Stomach (tissue), 9 donors: ENCODE measurements around the gene NAALADL2. TPM values are rescaled to one million over a fixed set of nuclear protein-coding genes. Genes with fewer than 3 reads are reported as not detected.

ENCODE experiments used
- DNase-seq, 2 donors: peaks; one replicate each; pipeline versions ENCODE4 v3.0.0 to v3.0.0-alpha.2; 2013 to 2019
- H3K27ac ChIP-seq, 5 donors: fragments of 200-600 bp in 4 of 5; sonication (generic) in 4 of 5; one replicate each; pipeline ENCODE4 v1.5.1; 2013 to 2019; ENCODE audit warnings: mild to moderate bottlenecking in 1 of 5, moderate library complexity in 1 of 5
- H3K27me3 ChIP-seq, 3 donors: fragments of 200-600 bp; sonication (generic); one replicate each; pipeline ENCODE4 v1.5.1; 2017 to 2019; ENCODE audit warnings: mixed run types in 1 of 3
- H3K36me3 ChIP-seq, 4 donors: fragments of 200-600 bp; sonication (generic); 1 replicate in 3 of 4; 2 replicates in 1 of 4; pipeline ENCODE4 v1.5.1; 2016 to 2019
- H3K4me1 ChIP-seq, 4 donors: fragments of 200-600 bp; sonication (generic); one replicate each; pipeline ENCODE4 v1.5.1; 2016 to 2019
- H3K4me3 ChIP-seq, 4 donors: fragments of 200-600 bp; sonication (generic) in 3 of 4; one replicate each; pipeline ENCODE4 v1.5.1; 2016 to 2019; ENCODE audit warnings: mild to moderate bottlenecking in 1 of 4
- H3K9me3 ChIP-seq, 4 donors: fragments of 200-600 bp; sonication (generic); one replicate each; pipeline ENCODE4 v1.5.1; 2016 to 2019
- EP300 ChIP-seq: sonication (generic); formaldehyde crosslinking; IDR thresholded peaks from one replicate; pipeline ENCODE4 v1.6.1; 2017; ENCODE audit warnings: antibody characterized with exemption
- POLR2A ChIP-seq, 4 donors: fragments of 450-650 bp; IDR thresholded peaks; one replicate each; pipeline ENCODE4 v1.6.1; 2016; ENCODE audit warnings: antibody characterized with exemption in 4 of 4, control low read depth in 2 of 4, mild to moderate bottlenecking in 1 of 4, moderate library complexity in 1 of 4
- POLR2AphosphoS5 ChIP-seq, 3 donors: sonication (generic); formaldehyde crosslinking; IDR thresholded peaks; one replicate each; pipeline ENCODE4 v1.6.1; 2016; ENCODE audit warnings: antibody characterized with exemption in 3 of 3
- WGBS, 5 donors: extraction: QIAGEN DNeasy Blood & Tissue Kit in 3 of 5; methylation state at CpG; one replicate each; pipeline versions ENCODE4 v1.1.5 to v1.1.7; 2013 to 2018; 5-methylcytosine and 5-hydroxymethylcytosine counted together
- intact Hi-C: fragments of 100-400 bp; cut with DNase I; formaldehyde crosslinking; loops from one replicate; pipeline ENCODE4 v1.15.1; 2023; ENCODE audit warnings: low total_unique reads
- polyA plus RNA-seq, 3 donors: library from polyadenylated mRNA; stranded (reverse); fragments of 200-250 nt; gene quantifications; one replicate each; pipeline ENCODE4 v1.2.3, GENCODE V29; 2013
- total RNA-seq, 5 donors: library from RNA; depleted of rRNA; stranded (reverse); fragments of >200 nt; gene quantifications; one replicate each; pipeline versions ENCODE4 v1.1.0 to v1.2.3, GENCODE V29; 2014 to 2016
- TF ChIP-seq, protein P1 (sequence below), 7 experiments: fragments of 450-650 bp in 4 of 7; fragments of 200-600 bp in 3 of 7; sonication (generic) in 3 of 7; IDR thresholded peaks; one replicate each; pipeline ENCODE4 v1.5.1; 2016 to 2019; ENCODE audit warnings: antibody characterized with exemption in 7 of 7, control low read depth in 2 of 7, mild to moderate bottlenecking in 1 of 7
- donor health status: healthy with polysubstance abuse.
- donor health status: Bipolar disorder and iron deficiency.
- donor health status: healthy.

The NAALADL2 gene
- total and polyA plus RNA-seq, 8 donors, result 0.58 to 43.7 (median 5.4) TPM

DNA sequence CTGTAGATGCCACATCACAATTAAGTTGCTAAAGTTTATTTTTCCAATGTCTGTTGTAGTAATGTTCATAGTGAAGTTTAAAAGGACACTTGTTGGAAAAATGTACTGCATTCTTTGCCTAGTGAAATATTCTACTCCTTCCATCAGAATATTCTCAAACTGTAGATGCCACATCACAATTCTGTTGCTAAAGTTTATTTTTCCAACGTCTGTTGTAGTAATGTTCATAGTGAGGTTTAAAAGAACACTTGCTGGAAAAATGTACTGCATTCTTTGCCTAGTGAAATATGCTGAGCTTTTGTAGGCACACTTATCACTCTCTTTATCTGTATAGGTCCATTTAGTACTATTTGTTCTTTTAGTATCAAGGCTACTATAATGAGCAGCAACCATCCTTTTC lies 836.1 kb downstream of the NAALADL2 start:
- 10 to 33% (median 17%) methylated on average over 1 of the region's 1 CpG for WGBS, 5 donors
- H3K9me3 ChIP-seq, result no peaks in the 10 kb centered on the region
- no peaks in the 10 kb centered on the region for H3K36me3 ChIP-seq
- intact Hi-C loops, result no loop called here
- H3K4me3 ChIP-seq, result no peak overlapping the region
- no peak for DNase-seq
- H3K27ac ChIP-seq, result no peak overlapping the region
- H3K4me1 ChIP-seq, result no peaks in the 10 kb centered on the region
- TF ChIP-seq POLR2A (IDR thresholded peaks at IDR 0.05) (no peak), EP300 (no peak), POLR2AphosphoS5 (IDR thresholded peaks at IDR 0.05) (no peak)
- TF ChIP-seq, protein P1, sequence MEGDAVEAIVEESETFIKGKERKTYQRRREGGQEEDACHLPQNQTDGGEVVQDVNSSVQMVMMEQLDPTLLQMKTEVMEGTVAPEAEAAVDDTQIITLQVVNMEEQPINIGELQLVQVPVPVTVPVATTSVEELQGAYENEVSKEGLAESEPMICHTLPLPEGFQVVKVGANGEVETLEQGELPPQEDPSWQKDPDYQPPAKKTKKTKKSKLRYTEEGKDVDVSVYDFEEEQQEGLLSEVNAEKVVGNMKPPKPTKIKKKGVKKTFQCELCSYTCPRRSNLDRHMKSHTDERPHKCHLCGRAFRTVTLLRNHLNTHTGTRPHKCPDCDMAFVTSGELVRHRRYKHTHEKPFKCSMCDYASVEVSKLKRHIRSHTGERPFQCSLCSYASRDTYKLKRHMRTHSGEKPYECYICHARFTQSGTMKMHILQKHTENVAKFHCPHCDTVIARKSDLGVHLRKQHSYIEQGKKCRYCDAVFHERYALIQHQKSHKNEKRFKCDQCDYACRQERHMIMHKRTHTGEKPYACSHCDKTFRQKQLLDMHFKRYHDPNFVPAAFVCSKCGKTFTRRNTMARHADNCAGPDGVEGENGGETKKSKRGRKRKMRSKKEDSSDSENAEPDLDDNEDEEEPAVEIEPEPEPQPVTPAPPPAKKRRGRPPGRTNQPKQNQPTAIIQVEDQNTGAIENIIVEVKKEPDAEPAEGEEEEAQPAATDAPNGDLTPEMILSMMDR (IDR thresholded peaks at IDR 0.05), result no peak
- no peaks in the 10 kb centered on the region for H3K27me3 ChIP-seq

DNA sequence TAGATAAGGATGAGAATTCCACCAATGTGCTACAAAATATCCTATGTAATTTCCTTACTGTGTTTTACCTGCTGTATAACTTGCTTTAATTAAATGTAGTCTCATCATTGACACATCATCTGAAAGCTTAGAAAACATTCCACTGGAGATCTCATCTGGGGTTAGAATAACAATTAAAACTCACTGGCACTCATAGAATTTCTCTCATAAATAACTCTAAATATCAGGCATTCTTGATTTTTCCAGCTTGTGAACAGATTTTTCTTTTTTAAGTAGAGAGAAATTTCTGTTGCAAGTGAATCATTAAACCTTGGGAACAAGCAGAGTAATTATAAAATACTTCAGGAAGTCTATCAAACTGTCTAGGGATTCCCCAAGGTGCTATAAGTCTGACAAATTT lies 843.8 kb downstream of the NAALADL2 start:
- no peak for DNase-seq
- Histone ChIP-seq H3K4me3 (no peak overlapping the region), H3K9me3 (no peaks in the 10 kb centered on the region), H3K27ac (no peak overlapping the region), H3K36me3 (no peaks in the 10 kb centered on the region), H3K27me3 (no peaks in the 10 kb centered on the region), H3K4me1 (no peaks in the 10 kb centered on the region)
- intact Hi-C loops, result no loop called here
- TF ChIP-seq POLR2AphosphoS5 (IDR thresholded peaks at IDR 0.05) (no peak), POLR2A (IDR thresholded peaks at IDR 0.05) (no peak), EP300 (no peak)
- TF ChIP-seq, protein P1 (IDR thresholded peaks at IDR 0.05), result no peak

DNA sequence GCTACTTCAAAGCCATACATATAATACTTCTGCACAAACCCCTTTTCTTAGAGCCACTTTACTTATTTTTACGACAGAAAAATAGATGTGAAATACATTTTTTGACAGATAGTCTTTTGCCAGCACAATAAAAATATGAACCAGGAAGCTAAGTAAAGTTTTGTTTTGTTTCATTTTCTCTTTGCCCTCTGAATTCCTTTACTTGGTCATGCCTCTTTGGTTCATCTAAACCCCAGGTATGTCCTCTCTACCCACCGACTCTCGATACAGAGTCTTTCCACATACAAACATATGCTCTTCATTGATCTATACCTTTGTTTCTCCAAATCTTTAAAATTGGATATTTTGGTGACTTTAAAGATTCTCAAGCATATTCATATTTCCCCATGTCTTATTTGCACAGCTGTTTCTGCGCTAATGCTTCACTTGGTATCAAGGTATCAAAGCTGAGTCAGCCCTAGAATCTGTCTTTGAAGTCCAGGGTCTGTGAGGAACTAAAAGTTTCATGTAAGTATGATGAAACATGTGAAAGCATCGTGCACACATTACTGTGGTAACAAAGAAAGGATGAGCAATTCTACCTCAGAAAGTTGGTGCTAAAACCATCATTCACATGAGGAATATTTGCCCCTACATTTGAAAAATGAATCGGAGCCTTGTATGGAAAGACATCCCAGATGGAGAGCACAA lies 845.4 kb downstream of the NAALADL2 start:
- no peaks in the 10 kb centered on the region for H3K4me1 ChIP-seq
- no peaks in the 10 kb centered on the region for H3K36me3 ChIP-seq
- DNase-seq, result no peak
- whole genome bisulfite sequencing, 5 donors, result 93 to 95% (median 94%) methylated on average over 6 of the region's 6 CpGs
- H3K27me3 ChIP-seq, result no peaks in the 10 kb centered on the region
- no peak overlapping the region for H3K27ac ChIP-seq
- H3K9me3 ChIP-seq, result no peaks in the 10 kb centered on the region
- H3K4me3 ChIP-seq, result no peak overlapping the region
- no peak for TF ChIP-seq POLR2AphosphoS5 (IDR thresholded peaks at IDR 0.05)
- no peak for TF ChIP-seq EP300
- TF ChIP-seq, protein P1 (IDR thresholded peaks at IDR 0.05), result no peak
- TF ChIP-seq POLR2A (IDR thresholded peaks at IDR 0.05), result no peak
- intact Hi-C loops, result no loop called here

DNA sequence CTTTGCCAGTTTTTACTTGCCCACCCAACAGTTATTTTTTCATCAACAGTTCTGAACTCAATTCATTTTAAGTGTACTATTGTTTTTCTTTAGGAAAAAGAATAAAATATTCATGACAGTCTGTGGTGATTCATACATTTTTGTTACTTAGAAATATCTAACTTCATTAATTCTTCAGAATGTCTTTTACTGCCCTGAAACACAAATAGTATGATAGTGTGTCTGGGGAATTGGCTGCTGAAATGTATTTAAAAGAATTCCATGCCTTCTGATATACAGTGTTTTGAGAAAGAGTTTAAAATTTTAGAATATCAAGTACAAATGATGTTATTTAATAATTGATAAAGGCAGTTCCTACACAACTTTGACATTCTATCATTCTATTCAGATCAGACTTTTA lies 854.1 kb downstream of the NAALADL2 start:
- intact Hi-C loops, result no loop called here
- Histone ChIP-seq H3K9me3 (no peaks in the 10 kb centered on the region), H3K27me3 (no peaks in the 10 kb centered on the region), H3K4me1 (no peaks in the 10 kb centered on the region), H3K27ac (no peak overlapping the region), H3K36me3 (no peaks in the 10 kb centered on the region), H3K4me3 (no peak overlapping the region)
- TF ChIP-seq, protein P1 (IDR thresholded peaks at IDR 0.05), result no peak
- DNase-seq, result no peak
